Neutrophil (primary cell): ENCODE data around the gene SNAI3.
"Not testable (repeated sequence)": the region's sequence is repeated elsewhere in the genome, so short reads cannot be mapped to it uniquely, and the experiment has no call there.

ENCODE experiments used
- H3K27ac ChIP-seq: fragments of 200-600 bp; sonication (generic); 2 replicates; pipeline ENCODE4 v1.5.1; 2016; ENCODE audit warnings: mild to moderate bottlenecking, moderate library complexity
- H3K27me3 ChIP-seq: fragments of 200-600 bp; sonication (generic); 2 replicates; pipeline ENCODE4 v1.6.0; 2016; ENCODE audit warnings: mild to moderate bottlenecking
- H3K36me3 ChIP-seq: fragments of 200-600 bp; sonication (generic); 2 replicates; pipeline ENCODE4 v1.5.1; 2017
- H3K4me1 ChIP-seq, 2 experiments: fragments of 200-600 bp in 1 of 2; sonication (generic) in 1 of 2; 1 replicate in 1 of 2; 2 replicates in 1 of 2; pipeline versions ENCODE4 v1.5.1 to v1.6.1; 2013 to 2016; ENCODE audit warnings: low read depth in 1 of 2, low read length in 1 of 2, mild to moderate bottlenecking in 1 of 2, moderate library complexity in 1 of 2; ENCODE audit not compliant: control insufficient read depth in 1 of 2, insufficient read depth in 1 of 2
- H3K4me3 ChIP-seq, 2 experiments: fragments of 200-600 bp in 1 of 2; sonication (generic) in 1 of 2; 1 replicate in 1 of 2; 2 replicates in 1 of 2; pipeline ENCODE4 v1.5.1; 2013 to 2016; ENCODE audit warnings: low read depth in 1 of 2, low read length in 1 of 2, mild to moderate bottlenecking in 1 of 2, moderate library complexity in 1 of 2
- H3K9me3 ChIP-seq: fragments of 200-600 bp; sonication (generic); 2 replicates; pipeline ENCODE4 v1.5.1; 2016
- TF ChIP-seq, protein P1 (sequence below): fragments of 200-600 bp; sonication (generic); IDR thresholded peaks from 2 replicates; pipeline ENCODE4 v1.5.1; 2016; ENCODE audit warnings: antibody characterized with exemption

The SNAI3 gene

DNA sequence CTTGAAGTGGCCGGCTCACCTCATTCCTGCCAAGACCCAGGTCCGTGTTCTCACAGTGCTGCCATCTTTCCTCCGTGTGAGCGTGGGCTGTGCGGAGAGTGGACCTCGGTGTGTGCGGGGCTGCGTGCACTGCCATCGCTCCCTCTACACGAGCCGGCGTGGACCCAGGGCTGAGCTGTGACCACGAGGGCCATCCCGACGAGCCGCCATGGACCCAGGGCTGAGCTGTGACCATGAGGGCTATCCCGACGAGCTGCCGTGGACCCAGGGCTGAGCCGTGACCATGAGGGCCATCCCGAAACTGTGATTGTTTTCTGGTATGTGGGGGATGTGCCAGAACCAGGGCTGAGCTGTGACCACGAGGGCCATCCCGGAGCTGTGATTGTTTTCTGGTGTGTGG is 14.5 kb downstream of the SNAI3 start:
- Histone ChIP-seq H3K4me1 (no peaks in the 10 kb centered on the region), H3K27ac (no peak overlapping the region), H3K9me3 (no peaks in the 10 kb centered on the region), H3K4me3 (no peak overlapping the region), H3K27me3 (no peaks in the 10 kb centered on the region), H3K36me3 (peaks cover 33% of the 10 kb centered on the region)
- TF ChIP-seq, protein P1, sequence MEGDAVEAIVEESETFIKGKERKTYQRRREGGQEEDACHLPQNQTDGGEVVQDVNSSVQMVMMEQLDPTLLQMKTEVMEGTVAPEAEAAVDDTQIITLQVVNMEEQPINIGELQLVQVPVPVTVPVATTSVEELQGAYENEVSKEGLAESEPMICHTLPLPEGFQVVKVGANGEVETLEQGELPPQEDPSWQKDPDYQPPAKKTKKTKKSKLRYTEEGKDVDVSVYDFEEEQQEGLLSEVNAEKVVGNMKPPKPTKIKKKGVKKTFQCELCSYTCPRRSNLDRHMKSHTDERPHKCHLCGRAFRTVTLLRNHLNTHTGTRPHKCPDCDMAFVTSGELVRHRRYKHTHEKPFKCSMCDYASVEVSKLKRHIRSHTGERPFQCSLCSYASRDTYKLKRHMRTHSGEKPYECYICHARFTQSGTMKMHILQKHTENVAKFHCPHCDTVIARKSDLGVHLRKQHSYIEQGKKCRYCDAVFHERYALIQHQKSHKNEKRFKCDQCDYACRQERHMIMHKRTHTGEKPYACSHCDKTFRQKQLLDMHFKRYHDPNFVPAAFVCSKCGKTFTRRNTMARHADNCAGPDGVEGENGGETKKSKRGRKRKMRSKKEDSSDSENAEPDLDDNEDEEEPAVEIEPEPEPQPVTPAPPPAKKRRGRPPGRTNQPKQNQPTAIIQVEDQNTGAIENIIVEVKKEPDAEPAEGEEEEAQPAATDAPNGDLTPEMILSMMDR, result no peak

DNA sequence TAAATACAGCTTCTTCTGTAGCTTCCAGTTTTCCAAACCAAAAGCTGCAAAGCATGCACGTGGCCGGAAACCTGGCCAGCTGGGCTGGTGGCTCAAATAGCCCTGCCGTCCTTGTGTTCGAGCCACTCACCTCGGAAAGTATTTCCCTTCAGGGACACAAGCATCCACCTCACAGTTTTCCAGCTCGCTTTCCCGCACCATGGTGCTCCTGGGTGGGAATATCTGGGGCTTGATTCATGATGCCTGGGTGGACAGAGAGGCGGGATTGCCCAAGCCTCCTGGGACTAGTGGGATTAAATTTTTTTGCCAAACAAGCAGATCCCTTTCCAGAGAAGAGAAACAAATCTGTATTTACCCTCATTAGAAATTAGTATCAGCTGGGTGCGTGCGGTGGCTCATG is 16.3 kb downstream of the SNAI3 start:
- Histone ChIP-seq H3K36me3 (peaks cover 15% of the 10 kb centered on the region), H3K27me3 (no peaks in the 10 kb centered on the region), H3K4me3 (no peak overlapping the region), H3K27ac (no peak overlapping the region), H3K9me3 (no peaks in the 10 kb centered on the region), H3K4me1 (no peaks in the 10 kb centered on the region)
- TF ChIP-seq, protein P1, result no peak

GRCh38 chr16:88669493-88669892 is 16.8 kb downstream of the SNAI3 start:
- H3K36me3 ChIP-seq, result peaks cover 14% of the 10 kb centered on the region
- H3K27me3 ChIP-seq, H3K27ac ChIP-seq, H3K4me3 ChIP-seq, H3K4me1 ChIP-seq, H3K9me3 ChIP-seq: not testable (repeated sequence)

GRCh38 chr16:88667461-88667860 is 18.8 kb downstream of the SNAI3 start:
- Histone ChIP-seq H3K9me3 (no peaks in the 10 kb centered on the region), H3K4me1 (peaks cover 9% of the 10 kb centered on the region in 2 experiments), H3K27me3 (peaks cover 2% of the 10 kb centered on the region), H3K27ac (no peak overlapping the region), H3K4me3 (no peak overlapping the region), H3K36me3 (no peaks in the 10 kb centered on the region)
- TF ChIP-seq, protein P1, result no peak

DNA sequence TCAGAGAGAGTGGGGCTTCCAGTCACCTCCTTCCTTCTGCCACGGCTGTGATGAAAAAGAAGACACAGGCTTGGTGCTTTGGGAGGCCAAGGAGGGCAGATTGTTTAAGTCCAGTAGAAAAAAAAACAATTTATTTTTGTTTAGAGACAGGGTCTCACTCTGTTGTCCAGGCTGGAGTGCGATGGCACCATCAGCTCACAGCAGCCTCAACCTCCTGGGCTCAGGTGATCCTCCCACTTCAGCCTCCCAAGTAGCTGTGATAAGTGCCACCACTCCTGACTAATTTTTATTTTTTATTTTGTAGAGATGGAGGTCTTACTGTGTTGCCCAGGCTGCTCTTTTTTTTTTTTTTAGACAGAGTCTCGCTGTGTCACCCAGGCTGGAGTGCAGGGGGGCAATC is 20.7 kb downstream of the SNAI3 start:
- H3K9me3 ChIP-seq, result no peaks in the 10 kb centered on the region
- no peak overlapping the region for H3K27ac ChIP-seq
- H3K36me3 ChIP-seq, result no peaks in the 10 kb centered on the region
- H3K27me3 ChIP-seq, result peaks cover 18% of the 10 kb centered on the region
- H3K4me3 ChIP-seq, result no peak overlapping the region
- TF ChIP-seq, protein P1, result no peak
- peaks cover 15 to 16% of the 10 kb centered on the region in 2 experiments for H3K4me1 ChIP-seq

- H3K27me3 ChIP-seq, result peaks cover 18% of the 10 kb centered on the region
- H3K27ac ChIP-seq, result no peak overlapping the region
- H3K4me3 ChIP-seq, result no peak overlapping the region
- no peaks in the 10 kb centered on the region for H3K9me3 ChIP-seq
- H3K36me3 ChIP-seq, result no peaks in the 10 kb centered on the region
- H3K4me1 ChIP-seq, result peaks cover 15 to 16% of the 10 kb centered on the region in 2 experiments
- TF ChIP-seq, protein P1, result no peak
These were observed 21.2 kb downstream of the SNAI3 start for GRCh38 chr16:88665148-88665547.
